Liver (tissue), 3 donors: ENCODE results near the gene PPP4C.

Experiments used
- EGR1 ChIP-seq, 2 donors: IDR thresholded peaks; 2 replicates each; pipeline ENCODE4 v1.6.1; 2016 to 2018; ENCODE audit warnings: antibody characterized with exemption in 2 of 2, low read depth in 2 of 2
- GABPA ChIP-seq, 2 donors: IDR thresholded peaks in 1 of 2; conservative IDR thresholded peaks in 1 of 2; 2 replicates each; pipeline ENCODE4 v1.6.1; 2016; ENCODE audit warnings: antibody characterized with exemption in 2 of 2, mild to moderate bottlenecking in 1 of 2, moderate library complexity in 1 of 2
- RAD21 ChIP-seq, 2 donors: IDR thresholded peaks; 2 replicates each; pipeline ENCODE4 v1.6.1; 2016; ENCODE audit warnings: antibody characterized with exemption in 2 of 2, mild to moderate bottlenecking in 2 of 2
- RXRA ChIP-seq, 2 donors: IDR thresholded peaks; 2 replicates each; pipeline ENCODE4 v1.6.1; 2017 to 2018; ENCODE audit warnings: antibody characterized with exemption in 2 of 2, mild to moderate bottlenecking in 1 of 2
- TAF1 ChIP-seq: conservative IDR thresholded peaks from 2 replicates; pipeline ENCODE4 v1.6.1; 2016; ENCODE audit warnings: antibody characterized with exemption, mild to moderate bottlenecking
- TF ChIP-seq, protein P1 (sequence below): IDR thresholded peaks from 2 replicates; pipeline ENCODE4 v1.6.1; 2016; ENCODE audit warnings: antibody characterized with exemption, mild to moderate bottlenecking
- TF ChIP-seq, protein P2 (sequence below): fragments of 150-350 bp; IDR thresholded peaks from 2 replicates; pipeline ENCODE4 v1.5.1; 2017; ENCODE audit warnings: improper control_type of control experiment, low read depth, low read length; ENCODE audit not compliant: missing input control
- TF ChIP-seq, protein P3 (sequence below): IDR thresholded peaks from 2 replicates; pipeline ENCODE4 v1.6.1; 2016; ENCODE audit warnings: antibody characterized with exemption
- donor health status: healthy.
- donor health status: healthy.

DNA sequence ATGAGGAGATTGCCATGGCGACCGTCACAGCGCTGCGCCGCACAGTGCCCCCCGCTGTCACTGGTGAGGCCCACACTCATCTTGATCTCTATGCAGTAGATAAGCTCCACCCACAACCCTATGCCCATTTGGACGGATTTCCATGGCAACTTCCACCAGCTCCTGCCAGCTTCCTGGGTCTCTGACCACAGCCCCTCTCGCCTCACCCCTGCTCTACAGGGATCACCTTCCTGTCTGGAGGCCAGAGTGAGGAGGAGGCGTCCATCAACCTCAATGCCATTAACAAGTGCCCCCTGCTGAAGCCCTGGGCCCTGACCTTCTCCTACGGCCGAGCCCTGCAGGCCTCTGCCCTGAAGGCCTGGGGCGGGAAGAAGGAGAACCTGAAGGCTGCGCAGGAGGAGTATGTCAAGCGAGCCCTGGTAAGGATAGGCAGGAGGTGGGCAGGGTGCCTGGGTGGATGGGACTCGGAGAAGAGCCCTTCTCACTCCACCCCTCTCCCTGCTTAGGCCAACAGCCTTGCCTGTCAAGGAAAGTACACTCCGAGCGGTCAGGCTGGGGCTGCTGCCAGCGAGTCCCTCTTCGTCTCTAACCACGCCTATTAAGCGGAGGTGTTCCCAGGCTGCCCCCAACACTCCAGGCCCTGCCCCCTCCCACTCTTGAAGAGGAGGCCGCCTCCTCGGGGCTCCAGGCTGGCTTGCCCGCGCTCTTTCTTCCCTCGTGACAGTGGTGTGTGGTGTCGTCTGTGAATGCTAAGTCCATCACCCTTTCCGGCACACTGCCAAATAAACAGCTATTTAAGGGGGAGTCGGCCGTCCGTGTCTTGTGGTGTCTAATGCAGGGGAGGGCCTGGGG, 6.0 kb upstream of the PPP4C start:
- TF ChIP-seq, protein P1, sequence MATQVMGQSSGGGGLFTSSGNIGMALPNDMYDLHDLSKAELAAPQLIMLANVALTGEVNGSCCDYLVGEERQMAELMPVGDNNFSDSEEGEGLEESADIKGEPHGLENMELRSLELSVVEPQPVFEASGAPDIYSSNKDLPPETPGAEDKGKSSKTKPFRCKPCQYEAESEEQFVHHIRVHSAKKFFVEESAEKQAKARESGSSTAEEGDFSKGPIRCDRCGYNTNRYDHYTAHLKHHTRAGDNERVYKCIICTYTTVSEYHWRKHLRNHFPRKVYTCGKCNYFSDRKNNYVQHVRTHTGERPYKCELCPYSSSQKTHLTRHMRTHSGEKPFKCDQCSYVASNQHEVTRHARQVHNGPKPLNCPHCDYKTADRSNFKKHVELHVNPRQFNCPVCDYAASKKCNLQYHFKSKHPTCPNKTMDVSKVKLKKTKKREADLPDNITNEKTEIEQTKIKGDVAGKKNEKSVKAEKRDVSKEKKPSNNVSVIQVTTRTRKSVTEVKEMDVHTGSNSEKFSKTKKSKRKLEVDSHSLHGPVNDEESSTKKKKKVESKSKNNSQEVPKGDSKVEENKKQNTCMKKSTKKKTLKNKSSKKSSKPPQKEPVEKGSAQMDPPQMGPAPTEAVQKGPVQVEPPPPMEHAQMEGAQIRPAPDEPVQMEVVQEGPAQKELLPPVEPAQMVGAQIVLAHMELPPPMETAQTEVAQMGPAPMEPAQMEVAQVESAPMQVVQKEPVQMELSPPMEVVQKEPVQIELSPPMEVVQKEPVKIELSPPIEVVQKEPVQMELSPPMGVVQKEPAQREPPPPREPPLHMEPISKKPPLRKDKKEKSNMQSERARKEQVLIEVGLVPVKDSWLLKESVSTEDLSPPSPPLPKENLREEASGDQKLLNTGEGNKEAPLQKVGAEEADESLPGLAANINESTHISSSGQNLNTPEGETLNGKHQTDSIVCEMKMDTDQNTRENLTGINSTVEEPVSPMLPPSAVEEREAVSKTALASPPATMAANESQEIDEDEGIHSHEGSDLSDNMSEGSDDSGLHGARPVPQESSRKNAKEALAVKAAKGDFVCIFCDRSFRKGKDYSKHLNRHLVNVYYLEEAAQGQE, result no peak
- TF ChIP-seq, protein P2, sequence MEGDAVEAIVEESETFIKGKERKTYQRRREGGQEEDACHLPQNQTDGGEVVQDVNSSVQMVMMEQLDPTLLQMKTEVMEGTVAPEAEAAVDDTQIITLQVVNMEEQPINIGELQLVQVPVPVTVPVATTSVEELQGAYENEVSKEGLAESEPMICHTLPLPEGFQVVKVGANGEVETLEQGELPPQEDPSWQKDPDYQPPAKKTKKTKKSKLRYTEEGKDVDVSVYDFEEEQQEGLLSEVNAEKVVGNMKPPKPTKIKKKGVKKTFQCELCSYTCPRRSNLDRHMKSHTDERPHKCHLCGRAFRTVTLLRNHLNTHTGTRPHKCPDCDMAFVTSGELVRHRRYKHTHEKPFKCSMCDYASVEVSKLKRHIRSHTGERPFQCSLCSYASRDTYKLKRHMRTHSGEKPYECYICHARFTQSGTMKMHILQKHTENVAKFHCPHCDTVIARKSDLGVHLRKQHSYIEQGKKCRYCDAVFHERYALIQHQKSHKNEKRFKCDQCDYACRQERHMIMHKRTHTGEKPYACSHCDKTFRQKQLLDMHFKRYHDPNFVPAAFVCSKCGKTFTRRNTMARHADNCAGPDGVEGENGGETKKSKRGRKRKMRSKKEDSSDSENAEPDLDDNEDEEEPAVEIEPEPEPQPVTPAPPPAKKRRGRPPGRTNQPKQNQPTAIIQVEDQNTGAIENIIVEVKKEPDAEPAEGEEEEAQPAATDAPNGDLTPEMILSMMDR, result no peak
- no peak for TF ChIP-seq TAF1
- TF ChIP-seq RXRA (IDR thresholded peaks at IDR 0.05), result no peak
- TF ChIP-seq, protein P3, sequence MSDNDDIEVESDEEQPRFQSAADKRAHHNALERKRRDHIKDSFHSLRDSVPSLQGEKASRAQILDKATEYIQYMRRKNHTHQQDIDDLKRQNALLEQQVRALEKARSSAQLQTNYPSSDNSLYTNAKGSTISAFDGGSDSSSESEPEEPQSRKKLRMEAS, result no peak
- no peak for TF ChIP-seq RAD21 (IDR thresholded peaks at IDR 0.05)
- no peak for TF ChIP-seq GABPA (IDR thresholded peaks at IDR 0.05 in 1 of 2, conservative IDR thresholded peaks at IDR 0.05 in 1 of 2)
- no peak for TF ChIP-seq EGR1 (IDR thresholded peaks at IDR 0.05; ENCODE audit: low read depth in 2 of 2)
